Fibroblast of skin of abdomen (primary cell): ENCODE data around the gene PCSK5.
"Not testable (repeated sequence)": the region's sequence is repeated elsewhere in the genome, so short reads cannot be mapped to it uniquely, and the experiment has no call there.

Source experiments
- DNase-seq: peaks from one replicate; pipeline ENCODE4 v3.0.0-alpha.2; 2013

Gene PCSK5

GRCh38 chr9:76018235-76018634, 127.8 kb downstream of the PCSK5 start:
- DNase-seq = no peak

- DNase-seq = no peak
Measured at GRCh38 chr9:76018761-76019160, 128.3 kb downstream of the PCSK5 start.

DNA sequence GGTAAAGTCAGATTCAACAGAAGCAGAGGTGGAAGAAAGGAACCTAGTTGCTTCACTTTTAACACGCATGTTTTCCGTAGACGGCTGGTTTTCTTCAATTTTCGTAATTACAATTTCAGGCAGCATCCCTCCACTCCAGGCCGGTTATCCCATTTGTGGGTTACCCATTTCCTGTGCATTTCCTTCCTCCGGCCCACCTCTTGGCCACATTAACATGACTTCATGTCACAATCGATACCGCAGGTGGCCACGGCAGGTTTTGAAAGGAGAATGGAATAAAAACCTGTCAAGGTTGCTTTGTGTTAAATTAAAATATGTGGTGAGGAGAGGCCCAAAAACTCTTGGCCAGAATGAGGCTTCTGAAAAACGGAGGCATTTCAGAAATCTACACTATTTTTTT, 130.2 kb downstream of the PCSK5 start:
- no peak for DNase-seq

DNA sequence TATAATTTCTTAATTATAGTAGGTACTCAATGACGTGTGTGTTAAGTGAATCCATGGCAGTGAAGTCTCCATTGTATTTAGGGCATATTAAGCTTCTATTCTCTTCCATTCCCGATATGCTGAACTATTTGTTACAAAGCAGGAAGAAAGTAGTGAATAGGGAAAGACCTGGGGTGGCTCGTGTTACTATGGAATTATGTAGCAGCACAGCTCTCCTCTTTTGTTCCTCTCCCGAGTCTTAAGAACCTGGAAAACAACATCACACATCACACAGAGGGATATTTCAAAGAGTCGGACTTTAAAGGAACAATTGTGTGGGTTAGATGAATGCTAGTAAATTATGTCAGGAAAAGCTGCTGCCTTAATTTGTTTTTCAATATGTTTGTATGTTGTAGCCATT, 131.8 kb downstream of the PCSK5 start:
- no peak for DNase-seq

- DNase-seq = peak; percentile 19
Measured at GRCh38 chr9:76023715-76024195, 133.3 kb downstream of the PCSK5 start.

DNA sequence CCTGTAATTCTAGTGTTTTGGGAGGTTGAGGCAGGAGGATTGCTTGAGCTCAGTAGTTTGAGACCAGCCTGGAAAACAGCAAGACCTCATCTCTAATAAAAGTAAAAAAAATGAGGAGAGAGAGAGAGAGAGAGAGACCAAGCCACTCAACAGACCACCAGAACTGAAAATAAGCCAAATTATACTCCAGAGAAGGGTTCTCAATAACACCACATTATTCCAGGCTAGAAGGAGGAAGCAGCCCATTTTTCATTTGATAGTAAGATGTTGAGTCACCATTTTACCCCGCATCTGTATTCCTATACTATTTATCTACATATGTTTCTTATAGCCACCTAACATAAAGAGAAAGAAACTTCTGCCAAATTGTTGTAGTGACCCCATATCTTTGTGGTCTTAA, 134.8 kb downstream of the PCSK5 start:
- DNase-seq = peak; percentile 33

GRCh38 chr9:76026796-76027195, 136.3 kb downstream of the PCSK5 start:
- no peak for DNase-seq

GRCh38 chr9:76027416-76027815, 136.9 kb downstream of the PCSK5 start:
- peak; percentile 46 for DNase-seq

- DNase-seq = no peak
Measured at GRCh38 chr9:76027861-76028260, 137.4 kb downstream of the PCSK5 start.

GRCh38 chr9:76032038-76032796, 141.7 kb downstream of the PCSK5 start:
- DNase-seq = no peak

DNA sequence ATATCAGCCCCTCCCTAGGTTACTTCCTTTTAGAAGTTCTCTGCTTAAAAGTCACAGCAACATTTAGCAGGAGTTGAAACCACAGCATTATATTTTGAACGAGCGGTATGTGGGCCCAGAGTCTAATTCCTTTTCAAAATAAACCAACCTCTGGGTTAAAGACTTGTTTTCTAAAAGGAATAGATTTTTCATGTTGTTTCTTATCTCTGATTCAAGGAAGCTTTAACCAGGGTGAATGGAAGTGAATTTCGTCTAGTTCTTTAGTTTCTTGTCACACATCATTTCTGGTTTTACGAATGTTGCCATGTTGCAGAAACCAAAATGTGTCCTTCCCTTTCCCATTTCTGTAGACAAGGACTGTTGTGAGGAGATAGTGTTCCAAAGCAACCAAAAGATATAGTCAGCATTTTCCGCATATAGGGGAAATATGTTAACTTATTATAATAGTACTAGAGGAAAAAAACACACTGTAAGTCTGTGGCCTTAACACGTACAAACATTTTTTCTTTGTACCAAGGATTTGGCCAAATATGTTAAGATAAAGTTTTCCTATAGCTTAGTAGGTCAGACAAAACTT, 142.4 kb downstream of the PCSK5 start:
- no peak for DNase-seq

GRCh38 chr9:76034049-76034448, 143.6 kb downstream of the PCSK5 start:
- no peak for DNase-seq

DNA sequence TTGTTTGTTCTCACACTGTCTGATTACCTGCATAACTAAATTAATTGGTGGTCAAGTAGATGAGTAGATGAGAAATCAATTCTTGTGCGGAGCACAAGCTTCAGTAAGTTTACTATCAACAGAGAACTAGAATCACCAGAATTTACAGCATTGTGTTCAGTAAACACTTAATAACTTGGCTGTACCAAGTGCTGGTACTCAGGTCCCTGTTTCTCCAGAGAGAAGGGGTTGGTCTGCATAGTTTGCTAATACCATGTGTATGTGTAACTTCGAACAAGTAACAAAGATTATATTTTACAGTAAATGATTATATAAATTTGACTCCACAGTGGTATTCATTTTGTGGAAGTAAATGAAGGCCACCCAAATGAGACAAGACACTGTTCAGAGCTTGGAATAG, 146.3 kb downstream of the PCSK5 start:
- DNase-seq = no peak

- no peak for DNase-seq
Measured at GRCh38 chr9:76037587-76038225, 147.2 kb downstream of the PCSK5 start.

DNA sequence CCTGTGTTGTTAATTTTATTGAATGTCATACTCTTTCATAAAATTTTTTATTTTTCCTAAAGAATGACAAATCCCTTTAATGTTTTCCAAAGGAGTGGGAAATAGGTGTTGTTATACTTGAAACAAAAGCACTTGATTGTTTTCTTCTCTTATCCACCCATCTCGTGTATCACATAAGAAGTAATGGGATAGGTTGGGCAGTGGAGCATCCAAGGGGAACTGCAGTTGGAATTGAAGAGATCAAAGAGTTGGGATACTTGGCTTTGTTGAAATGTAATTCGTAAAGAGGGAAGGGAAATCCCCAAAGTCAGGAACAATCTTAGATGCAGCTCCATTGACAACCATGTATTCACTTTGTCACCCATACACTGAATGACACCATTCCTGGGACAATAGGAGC, 148.0 kb downstream of the PCSK5 start:
- no peak for DNase-seq

- peak; percentile 81 for DNase-seq
Measured at GRCh38 chr9:76044266-76044819, 153.9 kb downstream of the PCSK5 start.

- no peak for DNase-seq
Measured at GRCh38 chr9:76045221-76045620, 154.7 kb downstream of the PCSK5 start.

DNA sequence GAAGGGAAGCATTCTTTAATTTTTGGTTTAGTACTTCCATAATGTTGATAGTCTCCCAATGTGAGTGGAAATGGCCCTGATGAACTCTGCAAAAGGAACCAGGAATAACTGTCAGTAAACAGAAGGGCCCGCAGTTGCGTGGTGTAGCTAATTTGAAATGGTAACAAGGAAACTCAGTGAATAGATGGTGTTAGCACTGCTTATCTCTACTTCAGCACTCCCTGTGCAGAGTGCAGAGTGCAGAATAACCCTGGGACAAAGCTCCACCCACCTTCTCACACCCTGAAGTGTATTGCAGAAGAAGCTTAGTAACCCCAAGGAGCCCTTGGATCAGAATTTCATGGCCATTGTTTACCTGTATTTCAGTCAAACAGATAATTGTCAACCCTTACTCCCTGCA, 158.9 kb downstream of the PCSK5 start:
- DNase-seq = no peak

DNA sequence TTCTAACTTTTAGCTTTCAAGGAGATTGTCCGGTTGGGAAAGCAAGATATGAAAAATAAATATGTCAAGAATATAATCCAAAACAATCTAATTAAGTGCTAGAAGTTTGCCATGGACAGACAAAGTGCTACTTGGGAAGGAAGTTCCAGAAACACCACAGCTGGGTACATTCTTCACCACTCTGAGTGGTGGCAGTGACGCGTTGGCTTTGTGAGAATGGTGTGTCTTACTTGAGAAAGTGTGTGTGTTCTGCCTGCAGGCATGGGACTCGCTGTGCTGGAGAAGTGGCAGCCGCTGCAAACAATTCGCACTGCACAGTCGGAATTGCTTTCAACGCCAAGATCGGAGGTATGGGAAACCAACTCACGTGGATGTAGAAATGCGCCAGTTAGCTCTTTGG, 177.2 kb downstream of the PCSK5 start:
- DNase-seq = no peak

- no peak for DNase-seq
Measured at GRCh38 chr9:76077537-76077936, 187.1 kb downstream of the PCSK5 start.

GRCh38 chr9:76081281-76081680, 190.8 kb downstream of the PCSK5 start:
- not testable (repeated sequence) for DNase-seq

- DNase-seq = no peak
Measured at GRCh38 chr9:76082057-76082456, 191.6 kb downstream of the PCSK5 start.

DNA sequence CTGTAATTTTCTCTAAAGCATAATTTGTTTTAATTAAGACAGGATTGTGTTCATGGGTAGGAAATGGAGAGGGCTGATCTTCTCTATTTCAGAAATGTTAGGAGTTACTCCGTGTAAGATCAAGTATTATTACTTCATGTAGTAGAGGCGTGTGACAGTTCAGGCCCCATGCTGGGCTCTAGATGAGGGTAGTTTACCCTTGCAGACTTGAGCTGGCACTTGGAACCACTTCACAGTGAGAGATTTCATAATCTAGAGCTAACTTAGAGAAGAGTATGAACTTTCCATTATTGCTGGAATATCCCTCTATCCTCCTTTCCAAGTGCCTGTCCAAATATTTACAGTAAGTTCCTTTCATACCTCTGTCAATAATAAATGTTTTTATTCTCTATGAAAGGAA, 195.1 kb downstream of the PCSK5 start:
- no peak for DNase-seq

- no peak for DNase-seq
Measured at GRCh38 chr9:76086539-76086938, 196.1 kb downstream of the PCSK5 start.
